8988T (cell line): Measurements from ENCODE around the gene SRSF10.
"Not testable (repeated sequence)": the region's sequence is repeated elsewhere in the genome, so short reads cannot be mapped to it uniquely, and the experiment has no call there.

Source experiments
- DNase-seq: peaks from one replicate; pipeline ENCODE4 v3.0.0; 2011

The SRSF10 gene

DNA sequence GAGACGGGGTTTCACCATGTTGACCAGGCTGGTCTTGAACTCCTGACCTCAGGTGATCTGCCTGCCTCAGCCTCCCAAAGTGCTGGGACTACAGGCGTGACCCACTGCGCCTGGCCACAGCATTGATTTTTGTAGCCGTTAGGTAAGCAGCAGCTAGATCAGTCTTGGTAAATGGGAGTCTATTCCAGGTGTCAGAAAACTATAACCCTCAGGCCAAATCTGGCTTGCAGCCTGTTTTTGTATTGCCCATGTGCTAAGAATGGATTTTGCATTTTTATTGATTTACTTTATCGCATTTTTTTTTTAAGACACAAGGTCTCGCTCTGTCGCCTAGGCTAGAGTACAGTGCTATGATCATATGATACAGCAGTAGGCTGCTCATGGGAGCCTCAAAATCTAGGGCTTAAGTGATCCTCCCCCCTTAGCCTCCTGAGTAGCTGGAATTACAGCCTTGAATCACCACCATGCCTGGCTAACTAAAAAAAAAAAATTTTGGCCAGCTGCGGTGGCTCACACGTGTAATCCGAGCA is 16.6 kb upstream of the SRSF10 start:
- DNase-seq: no peak

GRCh38 chr1:23995431-23995837 is 15.3 kb upstream of the SRSF10 start:
- DNase-seq: no peak

- not testable (repeated sequence) for DNase-seq
These were observed 11.9 kb upstream of the SRSF10 start for GRCh38 chr1:23992011-23992410.

DNA sequence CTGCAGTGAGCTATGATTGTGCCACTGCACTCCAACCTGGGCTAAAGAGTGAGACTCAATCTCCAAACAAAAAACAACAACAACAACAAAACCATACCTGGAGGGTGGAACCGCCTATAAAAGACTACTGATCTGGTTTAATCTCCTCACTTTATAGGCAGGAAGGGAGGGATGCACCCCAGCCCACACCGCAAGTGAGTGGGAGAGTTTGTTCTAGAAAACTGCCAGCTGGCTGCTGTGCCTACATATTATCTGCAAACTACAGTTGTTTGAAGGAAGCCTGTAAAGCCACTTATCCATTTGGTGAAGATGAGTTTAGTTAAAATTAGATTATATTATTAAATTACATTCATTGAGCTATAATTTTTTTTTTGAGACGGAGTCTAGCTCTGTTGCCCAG is 9.1 kb upstream of the SRSF10 start:
- DNase-seq: no peak

- DNase-seq: not testable (repeated sequence)
These were observed 6.9 kb upstream of the SRSF10 start for GRCh38 chr1:23987038-23987437.

- DNase-seq: no peak
These were observed 4.5 kb upstream of the SRSF10 start for GRCh38 chr1:23984417-23985186.

GRCh38 chr1:23980728-23981070 is 572 bp upstream of the SRSF10 start:
- no peak for DNase-seq

DNA sequence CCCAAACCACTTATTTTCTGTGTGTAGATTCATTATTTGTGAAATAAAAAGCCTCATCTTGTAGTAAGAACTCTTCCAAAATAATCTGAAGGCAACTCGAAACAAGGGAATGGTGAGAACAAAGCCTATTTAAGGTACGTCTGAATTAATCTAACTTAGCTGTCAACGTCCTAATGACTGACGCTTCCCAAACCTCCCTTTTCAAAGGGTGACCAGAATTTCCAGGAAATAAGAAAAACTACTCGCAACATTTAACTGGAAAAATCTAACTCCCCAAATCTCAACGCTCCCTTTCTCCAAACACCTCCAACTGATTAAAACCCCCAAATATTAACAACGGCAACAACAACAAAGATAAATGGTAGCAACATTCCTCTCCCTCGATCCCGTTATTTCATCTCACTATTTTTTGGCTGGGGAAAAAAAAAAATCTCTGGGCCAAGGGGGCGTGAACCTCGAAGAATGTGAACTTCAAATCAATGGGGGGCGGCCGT is 693 bp downstream of the SRSF10 start:
- DNase-seq: no peak

- DNase-seq: no peak
These were observed 1.3 kb downstream of the SRSF10 start for GRCh38 chr1:23978805-23979204.

- DNase-seq: no peak
These were observed 2.3 kb downstream of the SRSF10 start for GRCh38 chr1:23977854-23978191.

DNA sequence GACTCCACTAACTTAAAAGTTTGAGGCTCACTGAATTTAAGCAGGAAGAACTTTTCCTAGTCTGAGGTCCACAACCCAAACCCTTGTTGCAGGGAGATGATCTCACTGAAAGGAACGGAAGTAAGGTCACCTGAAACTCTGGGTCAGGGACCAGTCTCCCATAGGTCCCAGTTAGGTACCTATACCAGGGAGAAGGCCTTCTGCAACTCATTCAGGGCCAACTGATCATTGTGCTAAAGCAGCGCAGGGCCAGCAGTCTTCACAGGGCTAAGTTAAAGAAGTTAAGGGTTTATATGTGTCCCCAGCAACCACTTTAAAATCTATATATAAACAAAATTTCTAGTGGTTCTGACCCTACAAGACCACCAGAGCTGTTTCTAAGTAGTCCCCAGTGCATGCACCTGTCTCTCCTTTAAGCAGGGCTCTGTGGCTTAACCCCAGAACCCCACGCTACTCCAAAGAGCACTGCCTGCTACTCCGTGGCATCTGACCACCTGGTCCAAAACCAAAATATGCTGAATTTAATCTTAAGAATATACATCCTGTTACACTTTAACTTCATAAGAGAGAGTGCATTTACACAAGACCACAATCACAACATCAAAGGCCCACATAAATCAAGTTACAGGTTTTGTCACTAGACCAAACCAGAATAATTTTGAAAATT is 2.8 kb downstream of the SRSF10 start:
- DNase-seq: no peak

GRCh38 chr1:23967871-23968270 is 12.3 kb downstream of the SRSF10 start:
- DNase-seq: no peak

- no peak for DNase-seq
These were observed 13.1 kb downstream of the SRSF10 start for GRCh38 chr1:23966973-23967493.

DNA sequence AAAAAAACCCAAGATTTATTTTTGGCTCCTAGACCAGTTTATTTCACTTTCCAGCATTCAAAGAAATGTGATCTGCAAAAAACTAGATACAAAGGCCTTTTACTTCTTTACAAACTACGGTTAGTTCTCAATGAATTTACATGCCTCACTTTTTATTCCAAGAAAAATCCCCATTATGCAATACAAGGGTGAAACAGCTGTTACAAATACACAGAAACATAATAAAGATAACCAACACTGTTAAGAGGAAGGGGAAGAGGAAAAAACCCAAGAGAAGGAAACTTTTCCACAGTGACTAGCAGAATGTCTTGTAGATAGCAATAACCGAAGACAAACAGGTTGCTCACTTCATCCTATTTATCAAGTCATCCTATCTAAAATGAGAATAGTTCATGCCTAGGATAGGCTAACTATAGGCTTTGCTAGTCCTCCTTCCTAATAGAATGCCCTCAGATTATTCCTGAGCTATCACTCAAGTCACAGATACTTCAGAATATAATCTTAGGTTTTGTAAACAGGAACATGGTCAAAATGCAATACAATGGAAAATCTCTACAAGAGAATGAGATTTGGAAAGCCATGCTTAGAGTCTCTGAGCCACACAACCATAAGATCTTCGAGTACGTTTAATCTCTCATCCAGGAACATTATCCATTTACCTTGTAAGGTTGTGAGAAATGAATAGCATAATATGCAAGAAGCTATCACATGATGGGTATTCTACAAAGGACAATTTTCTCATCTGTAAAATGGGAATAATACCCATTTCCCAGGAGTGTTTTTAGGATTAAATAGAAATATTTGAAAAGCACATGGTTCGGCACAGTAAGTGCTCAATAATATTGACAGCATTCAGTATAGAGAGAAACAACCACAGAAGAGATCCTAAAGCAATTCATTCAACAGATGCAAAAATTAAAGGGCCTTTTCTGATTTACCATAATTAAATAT is 15.1 kb downstream of the SRSF10 start:
- DNase-seq: no peak

DNA sequence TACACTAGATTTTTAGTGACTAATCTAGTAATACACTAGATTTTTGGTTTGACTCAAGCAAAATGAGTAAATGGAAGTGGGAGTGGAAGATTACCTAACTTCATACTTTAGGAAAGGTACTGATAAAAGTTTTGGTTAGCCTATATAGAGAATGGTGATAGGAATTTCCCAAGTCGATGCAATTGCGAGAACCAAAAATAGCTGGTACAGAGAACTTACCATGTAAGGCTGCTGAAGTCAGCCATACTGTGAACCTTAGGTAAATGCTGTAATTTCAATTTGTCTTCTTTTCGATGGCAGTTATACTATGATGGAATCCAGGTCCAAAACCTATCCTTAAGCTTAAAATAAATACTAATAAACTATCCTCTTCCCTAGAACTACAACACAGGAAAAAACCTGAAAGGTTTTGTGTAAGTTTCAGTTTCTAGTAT is 15.9 kb downstream of the SRSF10 start:
- DNase-seq: no peak

GRCh38 chr1:23963617-23964234 is 16.4 kb downstream of the SRSF10 start:
- no peak for DNase-seq

DNA sequence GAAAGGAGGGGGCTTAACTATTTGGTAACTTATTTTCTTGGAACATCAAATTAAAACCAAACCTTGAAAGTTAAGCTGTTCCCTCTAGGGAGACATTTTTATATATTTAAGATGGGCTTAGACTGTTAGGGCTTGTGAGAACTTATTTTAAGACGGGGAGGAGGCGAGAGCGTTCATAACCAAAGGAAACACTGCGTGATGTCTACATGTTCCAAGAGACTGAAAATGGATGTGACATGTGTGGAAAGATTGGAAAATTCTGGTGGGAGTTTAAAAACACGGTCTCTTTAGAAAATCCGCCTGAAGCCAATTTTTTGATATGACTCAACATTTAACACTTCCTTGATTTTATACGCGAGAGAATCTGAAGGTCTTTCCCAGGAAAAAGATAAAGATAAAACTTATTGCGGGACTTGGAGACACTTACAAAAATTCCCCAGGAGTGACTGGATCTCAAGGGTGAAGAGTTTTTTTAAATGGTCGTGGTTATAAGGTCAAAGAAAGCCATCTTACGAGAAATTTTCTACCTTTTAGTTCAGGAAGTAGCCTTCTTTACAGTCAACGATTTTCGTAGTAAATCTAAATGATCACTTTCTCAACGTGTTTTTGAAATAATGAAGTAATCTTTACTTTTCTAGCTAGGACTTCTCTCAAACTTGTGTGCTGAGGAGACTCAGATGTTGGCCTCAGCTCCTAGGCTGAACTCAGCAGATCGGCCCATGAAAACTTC is 19.7 kb downstream of the SRSF10 start:
- DNase-seq: no peak

DNA sequence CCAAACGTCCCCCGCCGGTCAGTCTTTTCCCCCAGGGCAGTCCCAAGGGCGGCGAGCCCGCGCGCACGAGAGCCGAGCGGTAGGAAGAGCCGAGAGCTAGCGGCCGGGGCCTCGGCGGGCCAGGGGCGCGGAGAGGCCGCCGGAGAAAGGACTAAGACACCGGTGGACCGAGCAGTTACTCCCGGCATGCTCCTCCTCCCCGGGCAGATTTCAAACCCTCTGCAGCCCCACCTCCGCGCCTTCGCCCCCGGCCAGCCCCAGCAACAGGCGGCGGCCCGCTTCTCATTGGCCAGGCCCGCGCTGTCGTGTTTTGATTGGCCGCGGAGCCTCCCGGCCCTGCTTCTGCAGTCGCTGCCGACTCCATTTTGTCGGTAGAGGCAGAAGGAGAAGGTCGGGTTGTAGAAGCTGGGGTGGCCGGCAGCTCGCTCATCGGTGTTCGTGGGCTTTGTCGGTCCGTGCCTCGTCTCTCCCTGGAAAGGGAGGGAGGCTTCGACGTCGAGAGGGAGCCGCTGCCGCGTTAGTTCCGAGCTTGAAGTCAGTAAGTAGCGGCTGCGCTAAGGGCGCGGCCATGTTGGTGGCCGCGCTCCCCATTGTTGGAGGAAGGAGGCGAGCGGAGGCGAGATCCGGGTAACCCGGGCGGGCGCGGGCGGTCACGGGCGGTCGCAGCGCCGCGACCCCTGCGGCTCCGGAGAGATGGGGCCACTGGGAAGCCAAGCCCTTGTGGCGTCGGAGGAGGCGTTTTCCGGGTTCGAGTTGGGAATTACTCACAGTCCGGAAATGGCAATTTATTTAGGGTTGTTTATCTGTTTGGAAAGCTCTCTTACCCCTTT is 20.5 kb downstream of the SRSF10 start, which contains the start of gene PNRC2:
TSS of gene PNRC2 (plus strand) at position 368 of the 830 bp plus-strand sequence. CDS start 1,630 bp downstream, outside the sequence.
- DNase-seq: peak; percentile 90

GRCh38 chr1:23958810-23959460 is 21.2 kb downstream of the SRSF10 start:
- DNase-seq: peak; percentile 42
